Measurements from ENCODE around the gene CCDC141.

CCDC141 gene

GRCh38 chr2:178863856-178864620 lies 185.9 kb downstream of the CCDC141 start:
- no peak for DNase-seq

- no peak for DNase-seq
Measured at GRCh38 chr2:178863130-178863855, 186.6 kb downstream of the CCDC141 start.

- DNase-seq: no peak
Measured at GRCh38 chr2:178860551-178860950, 189.4 kb downstream of the CCDC141 start.

GRCh38 chr2:178859730-178860129 lies 190.2 kb downstream of the CCDC141 start:
- DNase-seq: no peak

GRCh38 chr2:178858896-178859625 lies 190.9 kb downstream of the CCDC141 start:
- DNase-seq: no peak

- DNase-seq: no peak
Measured at GRCh38 chr2:178855151-178855550, 194.8 kb downstream of the CCDC141 start.

GRCh38 chr2:178848335-178848734 lies 201.6 kb downstream of the CCDC141 start:
- DNase-seq: no peak

GRCh38 chr2:178846458-178846802 lies 203.5 kb downstream of the CCDC141 start:
- no peak for DNase-seq

- DNase-seq: no peak
Measured at GRCh38 chr2:178845566-178846457, 204.1 kb downstream of the CCDC141 start.

GRCh38 chr2:178844701-178845100 lies 205.2 kb downstream of the CCDC141 start:
- DNase-seq: no peak

- DNase-seq: no peak
Measured at GRCh38 chr2:178844269-178844668, 205.7 kb downstream of the CCDC141 start.

GRCh38 chr2:178843697-178844096 lies 206.2 kb downstream of the CCDC141 start:
- no peak for DNase-seq

- no peak for DNase-seq
Measured at GRCh38 chr2:178836807-178837206, 213.1 kb downstream of the CCDC141 start.

GRCh38 chr2:178834086-178834485 lies 215.9 kb downstream of the CCDC141 start:
- DNase-seq: no peak

GRCh38 chr2:178833382-178833781 lies 216.6 kb downstream of the CCDC141 start:
- no peak for DNase-seq

- no peak for DNase-seq
Measured at GRCh38 chr2:178830451-178830850, 219.5 kb downstream of the CCDC141 start.

- DNase-seq: no peak
Measured at GRCh38 chr2:178829981-178830380, 220.0 kb downstream of the CCDC141 start.

GRCh38 chr2:178829299-178829960 lies 220.5 kb downstream of the CCDC141 start:
- no peak for DNase-seq

GRCh38 chr2:178828486-178828881 lies 221.5 kb downstream of the CCDC141 start:
- DNase-seq: no peak

- DNase-seq: no peak
Measured at GRCh38 chr2:178827739-178828485, 222.0 kb downstream of the CCDC141 start.

GRCh38 chr2:178827111-178827510 lies 222.8 kb downstream of the CCDC141 start:
- no peak for DNase-seq
